KBM-7 (cell line): ENCODE results near the gene YY1AP1.
"Not testable (repeated sequence)": the region's sequence is repeated elsewhere in the genome, so short reads cannot be mapped to it uniquely, and the experiment has no call there.

Experiments
- DNase-seq: peaks from one replicate; pipeline ENCODE4 v3.0.0-alpha.2; 2015
- in situ Hi-C: fragments of 300-500 bp; cut with MboI; formaldehyde crosslinking; loops from 2 replicates; pipeline ENCODE4 v1.14.3; 2020; ENCODE audit warnings: low sequenced_read_pairs, low pct_unique_long_range_greater_than_20kb, mixed read lengths

Gene YY1AP1

DNA sequence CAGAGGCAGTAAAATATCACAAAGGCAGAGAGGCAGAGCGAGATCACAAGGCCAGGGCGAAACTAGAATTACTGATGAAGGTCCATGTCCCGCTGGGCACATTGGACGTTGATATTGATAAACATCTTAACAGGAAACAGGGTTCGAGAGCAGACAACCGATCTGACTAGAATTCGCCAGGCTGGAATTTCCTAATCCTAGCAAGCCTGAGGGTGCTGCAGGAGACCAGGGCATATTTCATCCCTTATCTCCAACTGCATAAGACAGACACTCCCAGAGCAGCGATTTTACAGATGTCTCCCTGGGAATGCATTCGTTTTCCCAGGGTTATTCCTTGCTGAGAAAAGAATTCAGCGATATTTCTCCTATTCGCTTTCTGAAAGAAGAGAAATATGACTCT is 9.0 kb upstream of the YY1AP1 start:
- in situ Hi-C loops, DNase-seq: not testable (repeated sequence)

DNA sequence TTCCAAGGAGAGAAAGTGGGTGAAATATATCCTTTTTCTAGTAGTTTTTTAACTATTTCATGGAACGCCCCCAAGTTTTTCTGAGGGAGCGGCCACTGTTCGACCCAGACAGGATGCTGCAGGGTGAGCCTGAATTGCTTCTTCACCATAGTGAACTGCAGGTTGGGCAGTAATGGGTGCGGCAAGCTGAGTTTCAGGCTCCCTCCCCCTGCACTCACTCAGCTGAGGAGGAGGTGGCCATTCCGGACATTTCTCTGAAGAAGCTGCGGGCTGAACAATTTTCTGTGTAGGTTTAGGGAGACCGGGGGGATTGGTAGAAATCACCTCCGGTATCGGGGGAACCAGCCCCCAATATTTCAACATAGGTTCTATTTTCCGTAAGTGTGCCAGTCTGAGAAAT is 8.5 kb upstream of the YY1AP1 start:
- in situ Hi-C loops = no loop called here
- no peak for DNase-seq

DNA sequence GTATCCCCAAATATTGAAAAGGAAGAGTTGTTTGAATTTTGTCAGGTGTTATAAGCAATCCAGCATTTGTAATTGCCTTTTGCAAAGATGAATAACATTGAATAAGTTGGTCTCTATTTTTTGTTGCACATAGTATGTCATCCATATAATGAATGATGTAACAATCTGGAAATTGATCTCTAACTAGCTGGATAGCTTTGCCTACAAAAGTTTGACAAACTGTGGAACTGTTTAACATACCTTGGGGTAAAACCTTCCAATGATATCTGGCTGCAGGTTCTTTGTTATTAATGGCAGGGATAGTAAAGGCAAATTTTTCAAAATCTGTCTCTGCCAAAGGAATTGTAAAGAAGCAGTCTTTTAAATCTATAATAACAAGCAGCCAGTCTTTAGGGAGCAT is 8.0 kb upstream of the YY1AP1 start:
- in situ Hi-C loops = no loop called here
- DNase-seq = no peak

DNA sequence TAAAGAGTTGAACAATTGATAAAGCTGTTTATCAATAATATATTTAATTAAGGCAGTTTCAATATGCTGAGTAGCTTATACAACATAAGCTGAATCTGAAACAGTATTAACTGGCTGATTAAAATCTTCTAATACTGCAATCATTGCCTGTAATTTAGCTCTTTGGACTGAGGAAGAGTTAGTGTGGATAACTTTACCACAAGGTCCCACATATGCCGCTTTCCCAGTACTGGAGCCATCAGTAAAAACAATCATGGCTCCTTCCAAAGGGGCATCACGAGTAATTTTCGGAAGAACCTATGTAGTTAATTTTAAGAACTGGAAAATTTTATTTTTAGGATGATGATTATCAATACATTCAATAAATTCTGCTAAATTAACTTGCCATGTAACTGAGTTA is 7.0 kb upstream of the YY1AP1 start:
- no peak for DNase-seq
- in situ Hi-C loops = no loop called here

DNA sequence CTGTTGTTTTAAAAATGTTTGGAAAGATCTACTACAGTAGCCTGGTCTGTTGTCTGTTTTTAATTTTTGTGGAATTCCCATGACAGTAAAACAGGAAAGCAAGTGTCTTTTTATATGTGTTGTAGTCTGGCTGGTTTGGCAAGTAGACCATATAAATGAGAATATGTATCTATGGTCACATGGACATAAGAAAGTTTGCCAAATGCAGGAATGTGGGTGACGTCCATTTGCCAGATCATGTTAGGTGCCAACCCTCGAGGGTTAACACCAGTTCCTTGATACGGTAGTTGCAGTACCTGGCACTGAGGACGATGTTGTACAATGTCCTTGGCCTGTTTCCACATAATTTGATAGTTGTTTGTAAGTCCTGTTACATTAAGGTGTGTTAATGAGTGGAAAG is 6.5 kb upstream of the YY1AP1 start:
- DNase-seq = no peak
- in situ Hi-C loops = no loop called here

DNA sequence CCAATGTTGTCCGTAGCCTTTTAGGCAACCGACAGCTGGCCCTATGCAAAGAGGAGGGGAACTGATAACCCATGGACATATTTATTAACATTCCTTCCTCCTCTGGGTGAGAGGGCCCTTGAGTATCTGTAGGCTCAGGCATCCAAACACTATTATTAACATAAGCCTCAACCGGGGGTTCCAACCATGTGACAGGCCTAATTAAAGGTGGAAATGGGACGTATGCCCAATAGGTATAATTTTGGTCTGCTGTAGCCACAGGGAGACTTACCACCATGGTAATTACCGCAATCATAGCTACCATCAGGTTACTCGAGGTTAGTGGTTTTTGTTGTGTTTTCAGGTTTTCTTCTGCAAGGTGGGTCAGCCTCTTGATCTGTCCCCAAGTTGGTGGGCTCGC is 5.6 kb upstream of the YY1AP1 start:
- no peak for DNase-seq

DNA sequence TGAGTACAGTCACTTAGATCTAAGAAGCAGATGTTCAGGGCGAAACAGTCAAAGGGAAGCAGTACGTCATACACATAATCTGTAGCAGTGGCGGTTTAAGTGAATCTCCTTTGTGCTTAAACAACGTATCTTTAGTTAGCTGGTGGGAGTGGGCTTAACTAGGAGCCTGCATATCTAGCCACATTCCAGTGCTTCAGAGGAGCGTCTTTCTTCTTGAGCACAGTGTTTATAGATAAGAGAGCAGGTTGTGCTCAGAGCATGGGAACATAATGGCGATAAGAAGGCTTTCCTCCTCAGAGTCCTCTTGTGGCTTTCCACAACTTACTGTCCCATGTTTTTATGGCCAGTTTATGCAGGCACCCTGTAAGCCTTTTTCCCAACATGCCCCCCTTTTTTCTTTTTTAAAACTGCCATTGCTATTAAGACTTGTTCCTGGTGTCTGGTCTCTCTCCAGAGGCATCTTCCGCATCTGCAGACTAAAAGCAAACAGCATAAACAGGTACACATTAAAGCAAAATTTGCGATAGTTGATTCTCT is 3.5 kb upstream of the YY1AP1 start:
- in situ Hi-C loops = no loop called here

More for the DNA sequence above, 5.6 kb upstream of the YY1AP1 start:
- in situ Hi-C loops = no loop called here

DNA sequence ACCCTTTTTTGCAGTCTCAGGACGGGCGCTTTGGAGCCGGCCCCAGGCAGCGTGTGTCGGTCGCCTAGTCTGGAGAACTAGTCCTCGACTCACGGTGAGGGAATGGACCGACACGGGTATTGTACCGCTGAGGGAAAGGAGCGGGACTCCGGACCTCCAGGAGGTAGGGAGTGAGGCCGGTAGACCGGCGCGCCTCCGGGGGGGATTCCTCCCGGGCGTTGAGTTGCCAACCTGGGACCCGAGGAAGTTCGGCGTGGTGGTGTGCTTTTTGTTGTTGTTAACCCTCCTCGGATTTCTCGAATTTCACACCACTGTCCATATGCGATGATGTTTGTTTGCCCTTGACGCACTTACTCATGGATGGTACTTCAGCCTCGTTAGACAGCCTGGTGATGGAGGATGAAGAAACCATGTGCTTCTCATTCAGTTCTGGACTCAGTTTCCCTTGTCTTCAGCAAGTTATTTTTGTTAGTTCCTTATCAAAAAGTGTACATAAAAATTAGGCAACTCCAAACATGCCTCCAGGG is 570 bp upstream of the YY1AP1 start, which contains the start of gene DAP3:
Gene DAP3, plus strand, starts transcription at position 11 of the 527 bp plus-strand sequence. CDS start 20,689 bp downstream, outside the sequence.
- DNase-seq = not testable (repeated sequence)

More for the DNA sequence above, 3.5 kb upstream of the YY1AP1 start:
- DNase-seq = no peak

DNA sequence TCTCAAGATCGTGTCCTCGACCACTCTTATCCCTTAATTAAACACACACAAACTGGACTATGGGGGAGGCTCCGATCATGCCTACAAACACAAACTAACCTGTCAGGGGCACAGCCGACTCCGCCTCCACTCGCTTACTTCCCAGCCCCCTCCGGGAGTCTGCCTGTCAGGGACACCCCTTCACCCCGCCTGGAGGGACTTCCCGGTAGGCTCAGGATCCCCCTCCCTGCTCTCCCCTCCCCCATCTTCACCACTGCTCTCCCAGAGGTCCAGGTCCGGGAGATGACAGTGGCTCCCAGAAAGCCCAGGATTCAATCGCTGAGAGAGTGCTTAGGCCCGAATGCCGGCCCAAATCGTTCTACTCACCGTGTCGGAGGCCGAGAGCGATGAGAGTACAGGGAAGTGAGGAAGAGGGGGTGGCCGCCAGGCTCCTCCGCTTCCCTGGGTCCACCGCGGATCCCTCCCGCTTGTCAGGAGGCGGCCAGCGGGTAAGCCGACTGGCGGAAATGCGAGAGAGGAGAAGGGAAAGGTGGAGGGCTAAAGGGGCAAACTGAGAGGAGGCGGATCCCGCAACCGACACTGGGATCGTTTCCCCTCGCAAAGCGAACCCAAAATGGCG is 760 bp downstream of the YY1AP1 start:
- in situ Hi-C loops, DNase-seq: not testable (repeated sequence)

More for the DNA sequence above, 570 bp upstream of the YY1AP1 start, which contains the start of gene DAP3:
- in situ Hi-C loops = not testable (repeated sequence)

DNA sequence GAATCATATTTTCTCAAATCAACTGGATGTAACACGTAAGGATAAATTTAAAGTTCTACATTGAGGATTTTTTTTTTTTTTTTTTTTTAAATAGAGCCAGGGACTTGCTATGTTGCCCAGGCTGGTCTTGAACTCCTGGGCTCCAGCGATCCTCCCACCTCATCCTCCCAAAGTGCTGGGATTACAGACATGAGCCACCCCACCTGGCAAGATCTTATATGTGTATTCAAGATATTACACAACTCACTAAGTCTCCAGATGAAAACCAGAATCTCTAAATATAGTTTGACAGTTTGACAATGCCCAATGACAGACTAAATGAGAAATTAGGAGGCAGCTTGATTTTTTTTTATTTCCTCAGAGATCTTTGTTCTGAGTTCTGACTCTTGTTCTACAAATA is 6.8 kb downstream of the YY1AP1 start:
- DNase-seq = no peak

DNA sequence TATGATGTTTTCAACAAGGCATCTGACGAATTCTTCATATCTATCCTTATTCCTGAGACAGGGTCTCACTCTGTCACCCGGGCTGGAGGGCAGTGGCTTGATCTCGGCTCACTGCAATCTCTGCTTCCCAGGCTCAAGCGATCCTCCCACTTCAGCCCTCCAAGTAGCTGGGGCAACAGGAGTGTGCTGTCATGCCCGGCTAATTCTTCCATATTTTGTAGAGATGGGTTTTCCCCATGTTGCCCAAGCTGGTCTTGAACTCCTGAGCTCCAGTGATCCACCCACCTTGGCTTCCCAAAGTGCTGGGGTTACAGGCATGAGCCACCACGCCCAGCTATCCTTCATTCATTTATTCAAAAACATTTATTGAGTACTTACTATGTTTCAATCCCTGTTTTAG is 8.0 kb downstream of the YY1AP1 start:
- no peak for DNase-seq
- in situ Hi-C loops = no loop called here

More for the DNA sequence above, 6.8 kb downstream of the YY1AP1 start:
- in situ Hi-C loops = no loop called here

DNA sequence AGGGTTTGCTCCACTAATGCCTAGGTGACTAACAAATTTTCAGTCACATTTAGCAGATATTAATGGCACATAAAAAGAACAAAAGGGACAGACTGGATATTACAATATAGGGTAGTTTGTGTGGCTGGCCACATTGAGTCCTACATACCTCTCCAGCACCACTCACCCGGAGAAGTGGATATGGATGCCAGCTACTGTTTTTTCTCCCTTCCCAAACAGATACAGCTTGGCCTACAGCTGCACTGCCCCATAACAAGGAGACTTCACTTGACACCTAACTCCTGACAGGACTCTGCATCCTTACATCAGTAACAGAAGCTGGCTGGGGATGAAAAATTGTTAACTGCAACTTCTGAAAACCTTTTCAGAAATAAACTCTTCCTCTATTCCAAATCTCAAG is 9.6 kb downstream of the YY1AP1 start:
- in situ Hi-C loops = not testable (repeated sequence)

DNA sequence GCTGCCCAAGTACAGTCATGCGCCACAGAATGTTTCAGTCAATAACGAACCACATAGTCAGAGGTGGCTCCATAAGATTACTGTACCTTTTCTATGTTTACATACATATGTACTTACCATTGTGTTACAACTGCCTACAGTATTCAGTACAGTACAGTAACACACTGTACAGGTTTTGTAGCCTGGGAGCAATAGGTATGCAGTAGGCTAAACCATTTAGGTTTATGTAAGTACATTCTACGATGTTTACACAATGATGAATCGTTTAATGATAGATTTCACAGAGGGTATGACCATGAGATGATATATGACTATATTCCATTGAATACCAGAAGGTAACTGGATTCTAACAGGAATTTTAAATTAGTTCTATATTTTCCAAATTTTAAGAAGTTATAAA is 10.5 kb downstream of the YY1AP1 start:
- no peak for DNase-seq
- in situ Hi-C loops = no loop called here

More for the DNA sequence above, 9.6 kb downstream of the YY1AP1 start:
- DNase-seq = not testable (repeated sequence)

DNA sequence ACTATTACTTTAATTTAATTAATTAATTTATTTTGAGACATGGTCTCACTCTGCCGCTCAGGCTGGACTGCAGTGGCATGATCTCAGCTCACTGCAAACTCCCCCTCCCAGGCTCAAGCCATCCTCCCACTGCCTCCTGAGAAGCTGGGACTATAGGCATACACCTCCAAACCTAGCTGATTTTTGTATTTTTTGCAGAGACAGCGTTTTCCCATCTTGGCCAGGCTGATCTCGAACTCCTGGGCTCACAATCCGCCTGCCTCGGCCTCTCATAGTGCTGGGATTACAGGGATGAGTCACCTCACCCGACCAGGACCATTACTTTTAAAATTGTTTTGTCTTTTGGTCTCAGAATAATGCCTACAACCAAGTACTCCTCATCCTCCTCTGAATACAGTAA is 15.6 kb downstream of the YY1AP1 start:
- in situ Hi-C loops = no loop called here
- no peak for DNase-seq

DNA sequence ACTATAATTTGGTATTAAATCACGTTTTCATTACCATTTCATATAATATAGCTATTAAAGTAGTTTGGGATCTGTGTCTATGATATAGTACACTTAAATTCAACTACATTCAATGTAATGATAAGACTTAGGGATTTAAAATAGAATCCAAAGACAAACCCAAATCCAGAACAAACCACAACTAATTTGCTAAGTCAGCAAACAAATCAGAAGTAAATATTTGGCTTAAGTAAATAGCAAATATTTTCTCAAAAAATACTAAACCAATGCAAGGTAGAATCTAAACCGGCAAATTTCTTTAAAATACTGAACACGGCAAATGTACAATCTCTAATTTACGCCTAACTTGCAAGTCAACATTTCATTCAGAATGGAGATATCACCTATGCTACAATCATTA is 16.8 kb downstream of the YY1AP1 start:
- in situ Hi-C loops = no loop called here
- no peak for DNase-seq

DNA sequence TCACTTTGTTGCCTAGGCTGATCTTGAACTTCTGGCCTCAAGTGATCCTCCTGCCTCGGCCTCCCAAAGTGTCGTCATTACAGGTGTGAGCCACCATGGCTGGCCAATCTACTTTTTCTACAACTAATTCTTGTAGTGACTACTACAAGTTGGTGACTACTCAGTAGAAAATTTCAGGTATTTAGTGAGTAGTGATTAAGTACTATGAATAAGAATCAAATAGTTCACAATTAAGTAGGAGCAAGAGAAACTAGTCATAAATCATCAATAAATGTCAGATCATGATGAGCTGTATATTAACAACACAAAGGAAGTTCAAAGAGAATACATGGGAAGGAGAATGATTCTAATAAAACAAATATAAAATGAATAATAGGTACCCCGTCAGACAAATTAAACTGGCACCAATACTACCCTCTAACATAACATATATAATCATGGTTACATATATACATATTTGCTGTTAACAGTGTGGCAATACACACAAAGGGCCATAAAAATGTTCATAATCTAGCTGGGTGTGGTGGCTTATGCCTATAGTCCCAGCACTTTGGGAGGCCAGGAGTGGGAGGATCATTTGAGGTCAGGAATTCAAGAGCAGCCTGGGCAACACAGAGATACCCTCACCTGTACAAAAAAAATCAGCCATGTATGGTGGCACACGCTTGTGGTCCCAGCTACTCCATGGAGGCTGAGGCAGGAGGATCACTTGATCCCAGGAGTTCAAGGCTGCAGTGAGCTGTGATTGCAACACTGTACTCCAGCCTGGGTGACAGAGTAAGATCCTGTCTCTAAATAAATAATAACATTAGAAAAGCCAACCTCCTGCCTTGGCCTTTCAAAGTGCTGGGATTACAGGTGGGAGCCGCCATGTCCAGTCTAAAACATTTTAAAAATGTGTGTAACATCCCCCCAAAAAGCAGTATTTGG is 19.1 kb downstream of the YY1AP1 start:
- in situ Hi-C loops = no loop called here
- DNase-seq = no peak

DNA sequence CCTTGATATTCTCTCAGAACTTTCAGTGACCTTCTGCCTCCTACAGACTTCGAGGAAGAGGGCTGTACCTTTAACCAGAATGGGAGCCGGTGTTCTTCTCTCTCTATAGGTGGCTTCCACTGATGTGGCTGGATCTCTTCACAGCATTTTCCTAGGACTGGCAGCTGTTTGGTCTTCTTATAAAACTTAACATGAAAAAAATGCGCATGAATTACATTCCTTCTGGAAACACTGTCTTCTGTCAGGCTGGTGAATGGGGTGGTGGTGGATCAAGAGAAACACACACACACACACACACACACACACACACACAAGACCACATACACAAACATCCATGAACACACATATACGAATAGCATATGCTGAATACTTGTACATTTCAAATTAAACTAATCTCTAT is 27.3 kb downstream of the YY1AP1 start:
- in situ Hi-C loops, DNase-seq: not testable (repeated sequence)

DNA sequence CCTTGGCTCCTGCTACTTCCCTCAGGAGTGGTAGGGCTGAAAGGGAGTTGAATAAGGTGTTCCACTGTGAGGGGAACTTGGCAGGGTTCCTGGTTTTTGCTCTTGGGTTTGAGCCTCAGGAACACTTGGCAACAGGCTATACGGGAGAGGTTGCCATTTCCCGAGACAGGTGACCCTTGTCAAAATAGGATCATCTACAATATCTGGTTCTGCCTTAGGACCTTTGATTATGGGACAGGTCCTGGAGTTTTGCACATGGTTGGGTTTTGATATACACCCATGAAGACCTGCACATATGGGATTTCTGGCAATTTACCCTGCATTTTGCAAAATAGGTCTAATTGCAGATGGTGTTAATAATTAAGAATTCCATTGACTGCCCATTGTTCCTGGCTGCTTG is 31.1 kb downstream of the YY1AP1 start:
- in situ Hi-C loops = no loop called here
- no peak for DNase-seq

DNA sequence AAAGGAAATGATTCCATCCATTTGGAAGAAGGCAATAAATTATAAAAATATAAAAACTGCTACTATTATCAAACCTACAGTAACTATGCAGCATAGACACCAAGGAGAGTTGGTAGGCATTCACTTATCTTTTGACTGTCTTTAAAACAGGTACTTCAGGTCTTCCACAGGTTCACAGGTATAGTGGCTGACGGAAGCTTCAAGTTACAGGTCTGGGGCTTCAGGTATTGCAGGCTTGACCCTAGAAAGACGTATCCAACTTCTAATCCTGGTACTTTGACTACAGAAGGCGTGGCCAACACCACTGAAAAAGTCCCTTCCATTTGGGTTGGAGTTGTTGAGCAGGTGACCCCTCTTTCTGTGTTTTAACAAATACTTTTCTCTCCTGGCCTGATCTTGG is 35.6 kb downstream of the YY1AP1 start:
- in situ Hi-C loops = no loop called here

More for the DNA sequence above, 35.6 kb downstream of the YY1AP1 start:
- DNase-seq = no peak
